ENCODE results near the gene KRTAP9-1. TPM values are rescaled to one million over a fixed set of nuclear protein-coding genes. Genes with fewer than 3 reads are reported as not detected.
"Not testable (repeated sequence)": the region's sequence is repeated elsewhere in the genome, so short reads cannot be mapped to it uniquely, and the experiment has no call there.

Gene KRTAP9-1
- total RNA-seq, 2 donors from 2014 or later, result not detected

GRCh38 chr17:41226598-41227095 is 37.0 kb downstream of the KRTAP9-1 start, which contains the start of gene KRTAP9-2:
Gene KRTAP9-2 (plus strand): TSS chr17:41226648. CDS start chr17:41226655, 7 bp downstream.
- DNase-seq (ENCODE audit: low spot score in 2 of 2); H3K36me3 Mint-ChIP-seq; H3K9me3 Mint-ChIP-seq; ATAC-seq; H3K27ac Mint-ChIP-seq: not testable (repeated sequence)

GRCh38 chr17:41230094-41230493 is 40.4 kb downstream of the KRTAP9-1 start:
- no peak overlapping the region for H3K27ac Mint-ChIP-seq
- DNase-seq (ENCODE audit: low spot score in 2 of 2) (no peak), ATAC-seq (no peak)
- no peaks in the 10 kb centered on the region for H3K36me3 Mint-ChIP-seq
- no peaks in the 10 kb centered on the region for H3K9me3 Mint-ChIP-seq

- Mint-ChIP-seq H3K9me3 (no peaks in the 10 kb centered on the region), H3K27ac (no peak overlapping the region), H3K36me3 (no peaks in the 10 kb centered on the region)
- DNase-seq (ENCODE audit: low spot score in 2 of 2), result no peak
- ATAC-seq, result no peak
Measured at GRCh38 chr17:41231731-41232130, 42.0 kb downstream of the KRTAP9-1 start.

- not testable (repeated sequence) for ATAC-seq; H3K9me3 Mint-ChIP-seq; DNase-seq (ENCODE audit: low spot score in 2 of 2); H3K27ac Mint-ChIP-seq; H3K36me3 Mint-ChIP-seq
Measured at GRCh38 chr17:41232399-41233105, 42.9 kb downstream of the KRTAP9-1 start, which contains the start of gene KRTAP9-3. Gene KRTAP9-3 (plus strand): TSS chr17:41232449. CDS start chr17:41232502, 53 bp downstream.

GRCh38 chr17:41237116-41237515 is 47.4 kb downstream of the KRTAP9-1 start:
- not testable (repeated sequence) for ATAC-seq; H3K27ac Mint-ChIP-seq; H3K36me3 Mint-ChIP-seq; H3K9me3 Mint-ChIP-seq; DNase-seq (ENCODE audit: low spot score in 2 of 2)

- not testable (repeated sequence) for H3K27ac Mint-ChIP-seq, ATAC-seq
Measured at GRCh38 chr17:41237949-41238437, 48.3 kb downstream of the KRTAP9-1 start, which contains the start of gene KRTAP9-8. Gene KRTAP9-8 (plus strand): TSS chr17:41237999. CDS start chr17:41238052, 53 bp downstream.

More at GRCh38 chr17:41237949-41238437, 48.3 kb downstream of the KRTAP9-1 start, which contains the start of gene KRTAP9-8:
- not testable (repeated sequence) for H3K36me3 Mint-ChIP-seq; H3K9me3 Mint-ChIP-seq; DNase-seq (ENCODE audit: low spot score in 2 of 2)

Other genes with a start within 250 kb of the KRTAP9-1 start
- not detected for gene KRT39, start 222.9 kb upstream of the KRTAP9-1 start, total RNA-seq
- gene KRT40, start 205.6 kb upstream of the KRTAP9-1 start, total RNA-seq, result not detected
- gene KRTAP3-3, start 195.7 kb upstream of the KRTAP9-1 start, total RNA-seq, result not detected
- not detected for gene KRTAP3-2, start 190.0 kb upstream of the KRTAP9-1 start, total RNA-seq
- gene KRTAP3-1, start 180.8 kb upstream of the KRTAP9-1 start, total RNA-seq, result not detected
- not detected for gene KRTAP1-5, start 162.7 kb upstream of the KRTAP9-1 start, total RNA-seq
- not detected for gene KRTAP1-4, start 159.7 kb upstream of the KRTAP9-1 start, total RNA-seq
- not detected for gene KRTAP1-3, start 155.0 kb upstream of the KRTAP9-1 start, total RNA-seq
- gene KRTAP1-1, start 148.4 kb upstream of the KRTAP9-1 start, total RNA-seq, result not detected
- gene KRTAP2-1, start 142.6 kb upstream of the KRTAP9-1 start, total RNA-seq, result not detected
- gene KRTAP2-2, start 134.7 kb upstream of the KRTAP9-1 start, total RNA-seq, result not detected
- not detected for gene KRTAP2-3, start 129.8 kb upstream of the KRTAP9-1 start, total RNA-seq
- gene KRTAP2-4, start 124.0 kb upstream of the KRTAP9-1 start, total RNA-seq, result not detected
- not detected for gene KRTAP4-7, start 105.7 kb upstream of the KRTAP9-1 start, total RNA-seq
- gene KRTAP4-8, start 91.7 kb upstream of the KRTAP9-1 start, total RNA-seq, result not detected
- gene KRTAP4-16, start 87.7 kb upstream of the KRTAP9-1 start, total RNA-seq, result not detected
- gene KRTAP4-9, start 84.5 kb upstream of the KRTAP9-1 start, total RNA-seq, result not detected
- not detected for gene KRTAP4-11, start 71.5 kb upstream of the KRTAP9-1 start, total RNA-seq
- gene KRTAP4-12, start 65.7 kb upstream of the KRTAP9-1 start, total RNA-seq, result not detected
- gene KRTAP4-6, start 49.3 kb upstream of the KRTAP9-1 start, total RNA-seq, result not detected
- not detected for gene KRTAP4-5, start 40.1 kb upstream of the KRTAP9-1 start, total RNA-seq
- gene KRTAP4-4, start 29.1 kb upstream of the KRTAP9-1 start, total RNA-seq, result not detected
- not detected for gene KRTAP4-3, start 21.7 kb upstream of the KRTAP9-1 start, total RNA-seq
- gene KRTAP4-2, start 11.7 kb upstream of the KRTAP9-1 start, total RNA-seq, result not detected
- gene KRTAP4-1, start 5.0 kb upstream of the KRTAP9-1 start, total RNA-seq, result not detected
- not detected for gene KRTAP9-2, start 36.8 kb downstream of the KRTAP9-1 start, total RNA-seq
- not detected for gene KRTAP9-3, start 42.6 kb downstream of the KRTAP9-1 start, total RNA-seq
- not detected for gene KRTAP9-8, start 48.1 kb downstream of the KRTAP9-1 start, total RNA-seq
- not detected for gene KRTAP9-4, start 59.8 kb downstream of the KRTAP9-1 start, total RNA-seq
- gene KRTAP9-9, start 65.5 kb downstream of the KRTAP9-1 start, total RNA-seq, result not detected
- gene KRTAP9-6, start 75.5 kb downstream of the KRTAP9-1 start, total RNA-seq, result not detected
- gene KRTAP9-7, start 85.8 kb downstream of the KRTAP9-1 start, total RNA-seq, result not detected
- gene KRTAP29-1, start 113.0 kb downstream of the KRTAP9-1 start, total RNA-seq, result not detected
- gene KRTAP16-1, start 119.4 kb downstream of the KRTAP9-1 start, total RNA-seq, result not detected
- gene KRTAP17-1, start 125.8 kb downstream of the KRTAP9-1 start, total RNA-seq, result not detected
- gene KRT33A, start 160.9 kb downstream of the KRTAP9-1 start, total RNA-seq, result not detected
- not detected for gene KRT33B, start 179.9 kb downstream of the KRTAP9-1 start, total RNA-seq
- gene KRT34, start 192.4 kb downstream of the KRTAP9-1 start, total RNA-seq, result not detected
- gene KRT31, start 207.7 kb downstream of the KRTAP9-1 start, total RNA-seq, result not detected
- not detected for gene KRT37, start 234.7 kb downstream of the KRTAP9-1 start, total RNA-seq

Measured in activated naive CD4-positive, alpha-beta T cell treated with anti-CD3 and anti-CD28 coated beads, Interleukin-2, amount 50 U/mL, for 72 hours (primary cell).